T-helper 22 cell (primary cell): ENCODE measurements around the gene ABCC4.

Source experiments
- DNase-seq: peaks from one replicate; pipeline ENCODE4 v3.0.0-alpha.2; 2020; ENCODE audit warnings: low read depth

Gene ABCC4

GRCh38 chr13:94992036-94992960 lies 309.0 kb downstream of the ABCC4 start:
- DNase-seq: no peak

GRCh38 chr13:94988654-94989053 lies 312.6 kb downstream of the ABCC4 start:
- DNase-seq: no peak

GRCh38 chr13:94987869-94988268 lies 313.4 kb downstream of the ABCC4 start:
- DNase-seq: no peak

- DNase-seq: no peak
Observed at GRCh38 chr13:94987081-94987480, 314.2 kb downstream of the ABCC4 start.

GRCh38 chr13:94984958-94985357 lies 316.3 kb downstream of the ABCC4 start:
- DNase-seq: no peak

GRCh38 chr13:94978516-94978915 lies 322.7 kb downstream of the ABCC4 start:
- no peak for DNase-seq

- no peak for DNase-seq
Observed at GRCh38 chr13:94974015-94974951, 327.0 kb downstream of the ABCC4 start.

- no peak for DNase-seq
Observed at GRCh38 chr13:94972262-94972661, 329.0 kb downstream of the ABCC4 start.
